Activated naive CD8-positive, alpha-beta T cell treated with anti-CD3 and anti-CD28 coated beads, Interleukin-2, amount 50 U/mL, for 16 hours (primary cell): Measurements from ENCODE around the gene ZC3H18.
A peak's percentile ranks its signal among the peaks of the same experiment; 100 is the strongest.

Source experiments
- DNase-seq: peaks from one replicate; pipeline ENCODE4 v3.0.0-alpha.2; 2020; ENCODE audit warnings: low read depth, low spot score

ZC3H18 gene

DNA sequence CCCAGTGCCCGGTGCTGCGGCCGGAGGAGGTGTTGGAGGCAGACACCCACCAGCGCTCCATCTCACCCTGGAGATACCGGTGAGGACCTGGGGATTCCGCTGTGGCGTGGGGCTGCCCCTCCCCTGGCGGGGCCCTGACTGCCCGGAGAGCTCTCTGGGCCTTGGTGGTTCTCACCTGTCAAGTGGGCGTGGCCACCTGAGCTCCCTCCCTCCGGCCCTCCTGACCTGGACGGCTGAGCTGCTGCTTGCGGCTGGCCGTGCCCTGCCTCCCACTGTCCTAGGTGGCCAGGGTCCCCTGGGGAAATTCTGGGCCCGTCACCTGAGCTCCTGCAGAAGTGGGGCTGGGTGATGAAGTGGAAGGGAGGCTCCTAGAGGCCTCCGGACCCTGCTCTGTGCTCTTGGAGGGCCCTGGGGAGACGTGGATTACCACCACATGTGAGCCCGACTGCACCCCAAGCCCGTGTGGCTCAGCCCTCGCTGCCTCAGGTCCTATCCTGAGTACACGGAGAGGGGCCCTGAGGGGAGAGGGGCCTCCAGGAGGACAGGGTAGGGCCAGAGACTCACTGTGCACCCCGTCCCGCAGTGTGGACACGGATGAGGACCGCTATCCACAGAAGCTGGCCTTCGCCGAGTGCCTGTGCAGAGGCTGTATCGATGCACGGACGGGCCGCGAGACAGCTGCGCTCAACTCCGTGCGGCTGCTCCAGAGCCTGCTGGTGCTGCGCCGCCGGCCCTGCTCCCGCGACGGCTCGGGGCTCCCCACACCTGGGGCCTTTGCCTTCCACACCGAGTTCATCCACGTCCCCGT, 69.2 kb downstream of the ZC3H18 start:
- no peak for DNase-seq

- no peak for DNase-seq
Observed at GRCh38 chr16:88640039-88640495, 69.9 kb downstream of the ZC3H18 start.

- no peak for DNase-seq
Observed at GRCh38 chr16:88640498-88641247, 70.5 kb downstream of the ZC3H18 start.

DNA sequence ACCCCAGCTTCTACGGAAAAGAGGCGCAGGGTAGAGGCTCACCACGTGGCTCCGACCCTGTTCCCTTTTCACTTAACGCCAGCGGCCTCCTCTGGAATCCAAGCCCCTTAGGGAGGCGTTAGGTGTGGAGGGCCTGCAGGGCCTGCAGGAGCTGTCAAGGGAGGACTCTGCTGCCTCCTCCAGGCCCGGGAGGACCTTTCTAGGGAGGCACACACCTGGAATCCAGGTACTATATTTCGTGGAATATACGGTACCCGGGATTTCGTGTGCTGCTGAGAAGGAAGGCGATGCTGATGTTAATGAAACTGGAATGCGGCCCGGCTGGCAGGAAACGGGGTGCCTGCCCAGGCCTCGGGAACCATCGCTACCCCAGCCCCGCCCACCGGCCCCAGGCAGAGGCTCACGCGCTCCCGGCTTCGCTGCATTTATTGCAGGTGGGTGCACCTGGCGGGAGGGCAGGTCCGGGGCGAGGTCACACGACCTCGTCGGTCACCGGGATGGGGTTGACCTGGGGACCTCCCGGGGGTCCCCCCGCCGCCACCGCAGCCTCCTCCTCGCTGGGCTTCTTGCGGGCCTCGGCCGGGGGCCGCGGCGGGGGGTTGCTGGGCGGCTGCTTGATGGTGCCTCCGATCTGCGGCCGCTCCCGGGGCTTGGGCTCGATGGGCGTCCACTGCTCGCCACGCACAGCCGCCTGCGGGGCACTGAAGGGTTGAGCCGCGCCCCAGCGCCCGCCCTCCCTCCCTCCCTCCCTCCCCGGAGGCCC, 72.9 kb downstream of the ZC3H18 start:
- no peak for DNase-seq

- DNase-seq = no peak
Observed at GRCh38 chr16:88643644-88643932, 73.4 kb downstream of the ZC3H18 start.

DNA sequence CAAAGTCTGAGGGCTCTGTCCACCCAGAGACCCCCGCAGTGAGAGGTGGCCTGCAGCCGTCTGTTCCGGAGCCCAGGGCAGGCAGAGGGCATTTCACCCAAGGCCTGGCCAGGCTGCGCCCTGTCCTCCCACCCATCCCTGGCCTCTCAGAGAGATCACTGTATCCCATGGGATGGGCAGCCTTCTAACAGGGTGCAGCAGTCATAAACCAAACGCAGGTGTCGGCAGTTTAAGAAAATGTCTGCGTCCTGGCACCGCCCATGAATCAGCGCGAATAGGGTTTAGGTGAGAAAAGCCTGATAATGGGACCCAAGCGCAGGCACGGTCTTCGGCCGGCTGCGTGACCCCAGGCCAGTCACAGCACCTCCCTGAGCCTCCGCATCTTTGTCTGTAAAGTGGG, 75.3 kb downstream of the ZC3H18 start:
- DNase-seq = no peak

- DNase-seq = no peak
Observed at GRCh38 chr16:88645941-88646340, 75.7 kb downstream of the ZC3H18 start.

- DNase-seq = no peak
Observed at GRCh38 chr16:88646345-88647034, 76.3 kb downstream of the ZC3H18 start.

DNA sequence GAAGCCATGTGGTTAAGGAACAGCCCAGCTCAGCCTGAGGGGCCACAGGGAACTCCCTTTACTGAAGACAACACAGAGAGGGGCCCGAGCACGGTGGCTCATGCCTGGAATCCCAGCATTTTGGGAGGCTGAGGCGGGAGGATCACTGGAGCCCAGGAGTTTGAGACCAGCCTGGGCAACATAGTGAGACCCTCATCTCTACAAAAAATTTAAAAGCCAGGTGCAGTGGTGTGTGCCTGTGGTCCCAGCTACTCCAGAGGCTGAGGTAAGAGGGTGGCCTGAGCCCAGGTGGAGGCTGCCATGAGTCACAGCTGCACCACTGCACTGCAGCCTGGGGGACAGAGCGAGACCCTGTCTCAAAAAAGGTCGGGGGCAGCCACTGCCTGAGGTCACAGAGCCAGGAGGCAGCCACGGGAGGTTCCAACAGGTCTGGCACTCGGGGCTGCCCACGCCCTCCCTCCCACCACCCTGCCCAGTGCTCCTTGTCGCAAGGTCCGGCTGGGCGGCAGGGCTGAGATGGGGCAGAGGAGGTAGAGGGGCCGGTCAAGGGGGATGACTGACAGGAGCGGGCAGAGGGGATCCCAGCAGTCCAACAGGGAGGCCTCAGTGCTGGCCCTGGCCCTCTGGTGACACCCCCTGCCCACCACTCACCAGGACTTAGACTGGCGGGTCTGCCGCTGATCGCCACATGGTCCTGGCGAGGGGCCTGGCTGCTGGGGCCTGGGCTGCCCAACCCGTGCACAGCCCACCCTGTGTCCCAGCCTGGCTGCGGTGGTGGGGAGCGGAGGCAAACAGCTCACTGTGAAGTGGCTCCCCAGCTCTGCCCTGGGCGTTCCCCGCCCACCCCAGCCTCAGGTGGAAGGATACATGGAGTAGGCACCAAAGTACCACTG, 77.2 kb downstream of the ZC3H18 start:
- DNase-seq = no peak

- DNase-seq = no peak
Observed at GRCh38 chr16:88649195-88649923, 79.2 kb downstream of the ZC3H18 start.

DNA sequence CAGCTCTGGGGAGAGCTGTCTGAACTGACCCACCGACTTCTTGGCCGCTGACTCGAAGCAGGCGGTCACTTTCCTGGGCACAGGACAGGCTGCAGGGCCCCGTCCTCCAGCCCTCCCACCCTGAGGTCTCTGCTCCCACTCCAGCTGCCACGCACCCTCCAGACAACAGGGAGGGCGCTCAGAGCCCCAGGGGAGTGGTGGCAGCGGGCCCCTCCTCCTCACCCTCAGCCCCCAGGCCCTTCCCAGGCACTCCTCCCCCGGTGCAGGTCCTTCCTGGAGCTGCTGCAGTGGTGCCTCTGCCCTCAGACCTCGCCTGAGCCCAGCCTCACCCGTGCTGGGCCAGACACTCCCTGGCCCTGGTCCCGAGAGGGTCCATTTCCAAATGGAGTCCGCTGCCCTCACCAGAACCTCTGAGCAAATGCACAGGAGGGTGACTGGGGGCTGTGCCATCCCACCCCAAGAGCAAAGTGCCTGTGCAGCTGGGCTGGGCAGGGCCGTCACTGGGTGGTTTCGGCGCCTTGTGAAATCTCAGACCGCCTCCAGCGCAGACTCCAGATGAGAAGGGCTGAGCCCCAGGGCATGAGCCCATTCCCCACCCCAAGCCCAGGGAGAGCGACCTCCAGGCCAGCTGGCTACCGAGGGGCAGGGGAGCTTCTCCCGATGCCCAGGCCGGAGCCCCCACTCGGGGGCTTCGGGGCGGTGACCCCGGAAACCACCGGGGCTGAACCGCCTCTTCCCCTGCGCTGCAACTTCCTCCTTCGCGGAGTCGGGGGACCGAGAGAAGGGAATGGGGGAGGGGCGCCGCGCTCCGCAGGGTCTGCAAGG, 79.9 kb downstream of the ZC3H18 start:
- DNase-seq = no peak

GRCh38 chr16:88650749-88651275, 80.6 kb downstream of the ZC3H18 start, which contains the start of gene CYBA:
CYBA (minus strand) TSS chr16:88651053; CDS start chr16:88651013, 40 bp downstream.
- peak; percentile 49 for DNase-seq

DNA sequence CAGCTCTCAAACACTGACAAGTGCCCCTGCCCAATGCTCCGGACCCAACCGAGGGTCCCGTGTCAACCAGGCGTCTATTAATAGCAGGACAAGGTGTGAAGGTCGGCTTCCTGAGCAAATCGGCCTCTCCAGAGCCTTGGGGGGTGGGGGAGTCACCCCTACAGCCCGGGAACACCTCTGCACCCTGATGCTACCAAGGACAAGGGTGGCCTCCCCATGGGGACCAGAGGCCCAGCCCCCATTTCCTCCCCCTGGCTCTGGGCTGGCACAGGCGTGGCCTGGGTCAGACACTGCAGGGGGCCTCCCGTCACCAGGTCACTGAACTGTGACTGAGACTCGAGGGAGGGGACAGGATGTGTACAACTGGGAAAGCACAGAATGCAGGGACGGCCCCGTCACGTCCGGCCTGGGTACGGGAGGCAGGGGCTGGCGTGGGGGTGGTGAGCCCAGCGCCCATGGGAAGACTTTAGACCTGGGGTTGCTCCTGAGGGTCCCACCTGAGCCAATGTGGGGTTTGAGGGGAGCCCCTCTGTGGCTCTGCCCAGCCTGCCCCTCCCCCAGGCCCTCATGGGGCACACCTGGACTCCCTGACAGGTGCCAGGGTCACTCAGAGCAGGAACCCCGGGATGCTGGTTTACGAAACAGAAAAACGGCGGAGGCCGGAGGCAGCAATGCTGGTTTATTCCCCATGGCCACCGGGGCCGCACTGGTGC, 81.2 kb downstream of the ZC3H18 start:
- no peak for DNase-seq

DNA sequence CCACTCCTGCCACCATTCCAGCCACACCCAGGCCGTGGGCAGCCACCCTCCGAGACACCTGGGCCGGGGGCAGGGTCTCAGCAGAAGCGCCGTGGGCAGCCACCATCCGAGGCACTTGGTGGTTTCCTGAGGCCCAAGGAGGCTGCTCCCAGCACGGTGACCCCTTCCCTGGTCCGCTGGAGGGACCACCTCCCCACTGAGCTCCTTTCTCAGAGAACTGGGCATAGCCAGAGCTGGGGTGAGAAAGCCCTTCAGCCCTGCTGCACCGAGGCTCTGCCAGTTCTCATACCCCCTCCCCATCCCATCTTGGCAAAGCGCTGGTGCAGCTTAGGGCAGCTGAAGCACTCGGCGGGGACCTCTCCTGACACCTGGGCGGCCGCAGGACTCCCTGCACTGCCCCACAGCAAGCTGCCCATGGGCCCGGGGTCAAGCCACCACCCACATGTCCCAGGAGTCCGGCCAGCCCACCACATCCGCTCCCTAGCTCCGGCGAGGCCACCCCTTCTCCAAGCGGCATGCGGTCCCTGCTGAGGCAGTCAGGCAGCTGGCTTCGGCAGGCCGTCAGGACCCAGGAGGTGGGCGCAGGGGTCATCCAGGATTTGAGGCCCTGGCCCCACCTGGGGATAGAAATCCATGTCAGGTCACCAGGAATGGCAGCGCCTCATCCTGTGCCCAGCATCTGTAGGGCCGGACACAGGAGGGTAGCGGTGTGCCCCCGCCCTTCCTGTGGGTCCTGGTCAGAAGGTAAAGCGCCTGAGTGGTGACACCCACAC, 82.0 kb downstream of the ZC3H18 start:
- no peak for DNase-seq

GRCh38 chr16:88652762-88653063, 82.5 kb downstream of the ZC3H18 start:
- DNase-seq = no peak

DNA sequence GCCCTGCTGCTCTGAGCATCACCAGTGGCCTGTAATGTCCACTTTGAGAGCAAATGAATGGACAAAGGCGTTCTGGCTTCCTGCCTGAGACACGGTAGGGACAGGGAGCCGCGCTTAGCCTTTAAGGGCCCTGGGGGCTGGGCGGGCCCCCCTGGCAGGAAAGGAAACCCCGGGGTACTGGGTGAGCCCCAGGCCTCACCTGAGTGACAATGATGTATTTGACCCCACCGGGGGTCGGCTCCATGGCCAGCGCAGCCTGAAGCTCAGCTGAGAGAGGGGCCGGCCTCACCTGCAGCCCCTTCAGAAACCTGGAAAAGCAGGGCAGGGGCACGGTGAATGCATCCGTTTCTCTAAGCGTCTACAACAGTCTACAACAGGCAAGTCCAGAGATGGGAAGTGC, 82.9 kb downstream of the ZC3H18 start:
- DNase-seq = no peak

- no peak for DNase-seq
Observed at GRCh38 chr16:88653596-88654362, 83.6 kb downstream of the ZC3H18 start.
